ENCODE measurements around the gene TBCCD1. TPM values are rescaled to one million over a fixed set of nuclear protein-coding genes. Genes with fewer than 3 reads are reported as not detected.

Gene TBCCD1
- total RNA-seq, 1 experiment from 2014 or later = 25.1 TPM

- DNase-seq = peak; percentile 15
- peaks cover 62% of the 10 kb centered on the region for H3K4me1 Mint-ChIP-seq (ENCODE audit: low read depth, unreplicated experiment)
- intact Hi-C loops (cut with micrococcal nuclease; ENCODE audit: unreplicated experiment) = no loop called here
- CTCF ChIA-PET = interaction anchor here (0.6 to 4.3 kb wide), 5 partner anchors 8 to 147 kb away, joined by 3 to 14 read pairs (median 5); no protein-coding TSS in a partner anchor
- H3K36me3 Mint-ChIP-seq (ENCODE audit: insufficient read depth, unreplicated experiment) = peaks cover 7% of the 10 kb centered on the region
- BruUV-seq (replicated peaks) = no TSS peak
- H3K4me3 Mint-ChIP-seq (ENCODE audit: low read depth, unreplicated experiment) = no peak overlapping the region
- H3K27me3 Mint-ChIP-seq (ENCODE audit: unreplicated experiment) = no peaks in the 10 kb centered on the region
- no peak for TF ChIP-seq CTCF (IDR thresholded peaks at IDR 0.05; ENCODE audit: unreplicated experiment)
- H3K27ac Mint-ChIP-seq (ENCODE audit: unreplicated experiment) = peak overlapping the region; percentile 84
- H3K9me3 Mint-ChIP-seq (ENCODE audit: low read depth, unreplicated experiment) = no peaks in the 10 kb centered on the region
Observed at GRCh38 chr3:186598794-186599141, 31.6 kb upstream of the TBCCD1 start.

GRCh38 chr3:186598108-186598784 is 31.1 kb upstream of the TBCCD1 start:
- TF ChIP-seq CTCF (IDR thresholded peaks at IDR 0.05; ENCODE audit: unreplicated experiment) = no peak
- intact Hi-C loops (cut with micrococcal nuclease; ENCODE audit: unreplicated experiment) = no loop called here
- Mint-ChIP-seq H3K27me3 (ENCODE audit: unreplicated experiment) (no peaks in the 10 kb centered on the region), H3K27ac (ENCODE audit: unreplicated experiment) (peak overlapping the region; percentile 84), H3K4me3 (ENCODE audit: low read depth, unreplicated experiment) (no peak overlapping the region), H3K9me3 (ENCODE audit: low read depth, unreplicated experiment) (no peaks in the 10 kb centered on the region), H3K4me1 (ENCODE audit: low read depth, unreplicated experiment) (peaks cover 62% of the 10 kb centered on the region), H3K36me3 (ENCODE audit: insufficient read depth, unreplicated experiment) (peaks cover 7% of the 10 kb centered on the region)
- BruUV-seq (replicated peaks) = no TSS peak
- CTCF ChIA-PET = interaction anchor here (0.6 to 4.3 kb wide), 6 partner anchors 8 to 148 kb away, joined by 3 to 14 read pairs (median 6); no protein-coding TSS in a partner anchor
- peak; percentile 61 for DNase-seq

GRCh38 chr3:186596568-186597287 is 29.6 kb upstream of the TBCCD1 start:
- Mint-ChIP-seq H3K27ac (ENCODE audit: unreplicated experiment) (peak overlapping the region; percentile 51), H3K27me3 (ENCODE audit: unreplicated experiment) (no peaks in the 10 kb centered on the region), H3K36me3 (ENCODE audit: insufficient read depth, unreplicated experiment) (peaks cover 7% of the 10 kb centered on the region), H3K4me1 (ENCODE audit: low read depth, unreplicated experiment) (peaks cover 67% of the 10 kb centered on the region), H3K9me3 (ENCODE audit: low read depth, unreplicated experiment) (no peaks in the 10 kb centered on the region), H3K4me3 (ENCODE audit: low read depth, unreplicated experiment) (no peak overlapping the region)
- TF ChIP-seq CTCF (IDR thresholded peaks at IDR 0.05; ENCODE audit: unreplicated experiment) = no peak
- CTCF ChIA-PET = interaction anchor here (0.7 to 1.0 kb wide), 3 partner anchors 18 to 29 kb away, joined by 3 to 6 read pairs (median 4); no protein-coding TSS in a partner anchor
- no TSS peak for BruUV-seq (replicated peaks)
- DNase-seq = no peak
- intact Hi-C loops (cut with micrococcal nuclease; ENCODE audit: unreplicated experiment) = no loop called here

GRCh38 chr3:186594591-186595113 is 27.5 kb upstream of the TBCCD1 start:
- no peak overlapping the region for H3K4me3 Mint-ChIP-seq (ENCODE audit: low read depth, unreplicated experiment)
- DNase-seq = no peak
- TF ChIP-seq CTCF (IDR thresholded peaks at IDR 0.05; ENCODE audit: unreplicated experiment) = no peak
- CTCF ChIA-PET = no interaction called here
- no peaks in the 10 kb centered on the region for H3K9me3 Mint-ChIP-seq (ENCODE audit: low read depth, unreplicated experiment)
- intact Hi-C loops (cut with micrococcal nuclease; ENCODE audit: unreplicated experiment) = no loop called here
- H3K4me1 Mint-ChIP-seq (ENCODE audit: low read depth, unreplicated experiment) = peaks cover 70% of the 10 kb centered on the region
- no peaks in the 10 kb centered on the region for H3K27me3 Mint-ChIP-seq (ENCODE audit: unreplicated experiment)
- BruUV-seq (replicated peaks) = no TSS peak
- H3K36me3 Mint-ChIP-seq (ENCODE audit: insufficient read depth, unreplicated experiment) = peaks cover 14% of the 10 kb centered on the region
- H3K27ac Mint-ChIP-seq (ENCODE audit: unreplicated experiment) = no peak overlapping the region
